Stomach (tissue), 4 donors: ENCODE measurements around the gene CES3.

Source experiments
- POLR2A ChIP-seq, 4 donors: fragments of 450-650 bp; IDR thresholded peaks; one replicate each; pipeline ENCODE4 v1.6.1; 2016; ENCODE audit warnings: antibody characterized with exemption in 4 of 4, control low read depth in 2 of 4, mild to moderate bottlenecking in 1 of 4, moderate library complexity in 1 of 4
- TF ChIP-seq, protein P1 (sequence below), 7 experiments: fragments of 450-650 bp in 4 of 7; fragments of 200-600 bp in 3 of 7; sonication (generic) in 3 of 7; IDR thresholded peaks; one replicate each; pipeline ENCODE4 v1.5.1; 2016 to 2019; ENCODE audit warnings: antibody characterized with exemption in 7 of 7, control low read depth in 2 of 7, mild to moderate bottlenecking in 1 of 7

DNA sequence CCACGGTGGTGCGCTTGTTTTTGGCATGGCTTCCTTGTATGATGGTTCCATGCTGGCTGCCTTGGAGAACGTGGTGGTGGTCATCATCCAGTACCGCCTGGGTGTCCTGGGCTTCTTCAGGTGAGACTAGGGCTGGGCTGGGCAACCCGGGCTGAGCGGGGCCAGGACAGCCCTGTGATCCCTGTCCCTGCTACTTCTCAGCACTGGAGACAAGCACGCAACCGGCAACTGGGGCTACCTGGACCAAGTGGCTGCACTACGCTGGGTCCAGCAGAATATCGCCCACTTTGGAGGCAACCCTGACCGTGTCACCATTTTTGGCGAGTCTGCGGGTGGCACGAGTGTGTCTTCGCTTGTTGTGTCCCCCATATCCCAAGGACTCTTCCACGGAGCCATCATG lies 20.8 kb upstream of the CES3 start:
- TF ChIP-seq, protein P1, sequence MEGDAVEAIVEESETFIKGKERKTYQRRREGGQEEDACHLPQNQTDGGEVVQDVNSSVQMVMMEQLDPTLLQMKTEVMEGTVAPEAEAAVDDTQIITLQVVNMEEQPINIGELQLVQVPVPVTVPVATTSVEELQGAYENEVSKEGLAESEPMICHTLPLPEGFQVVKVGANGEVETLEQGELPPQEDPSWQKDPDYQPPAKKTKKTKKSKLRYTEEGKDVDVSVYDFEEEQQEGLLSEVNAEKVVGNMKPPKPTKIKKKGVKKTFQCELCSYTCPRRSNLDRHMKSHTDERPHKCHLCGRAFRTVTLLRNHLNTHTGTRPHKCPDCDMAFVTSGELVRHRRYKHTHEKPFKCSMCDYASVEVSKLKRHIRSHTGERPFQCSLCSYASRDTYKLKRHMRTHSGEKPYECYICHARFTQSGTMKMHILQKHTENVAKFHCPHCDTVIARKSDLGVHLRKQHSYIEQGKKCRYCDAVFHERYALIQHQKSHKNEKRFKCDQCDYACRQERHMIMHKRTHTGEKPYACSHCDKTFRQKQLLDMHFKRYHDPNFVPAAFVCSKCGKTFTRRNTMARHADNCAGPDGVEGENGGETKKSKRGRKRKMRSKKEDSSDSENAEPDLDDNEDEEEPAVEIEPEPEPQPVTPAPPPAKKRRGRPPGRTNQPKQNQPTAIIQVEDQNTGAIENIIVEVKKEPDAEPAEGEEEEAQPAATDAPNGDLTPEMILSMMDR (IDR thresholded peaks at IDR 0.05): no peak
- TF ChIP-seq POLR2A (IDR thresholded peaks at IDR 0.05): no peak
